ENCODE measurements around the gene SYT8.
"Not testable (repeated sequence)": the region's sequence is repeated elsewhere in the genome, so short reads cannot be mapped to it uniquely, and the experiment has no call there.

Gene SYT8

GRCh38 chr11:1812801-1813200 is 22.0 kb upstream of the SYT8 start:
- Histone ChIP-seq H3F3A (ENCODE audit: control insufficient read depth, insufficient read depth) (no peaks in the 10 kb centered on the region), H3K79me2 (ENCODE audit: control insufficient read depth, low read length) (no peaks in the 10 kb centered on the region), H4K20me1 (ENCODE audit: control insufficient read depth, insufficient read depth, low read depth, low read length) (no peaks in the 10 kb centered on the region), H3K9me3 (ENCODE audit: control insufficient read depth, insufficient read depth, low read length) (no peaks in the 10 kb centered on the region), H3K4me1 (ENCODE audit: control insufficient read depth, low read length) (no peaks in the 10 kb centered on the region), H3K4me3 (ENCODE audit: low read length) (no peak overlapping the region), H3K4me2 (ENCODE audit: low read length) (no peak overlapping the region), H3K9me2 (replicated peaks; ENCODE audit: control insufficient read depth, low read length) (no peaks in the 10 kb centered on the region), H3K36me3 (ENCODE audit: control insufficient read depth, low read length) (no peaks in the 10 kb centered on the region), H3K27ac (ENCODE audit: low read depth, low read length) (no peak overlapping the region), H3K27me3 (ENCODE audit: control insufficient read depth, low read length) (peaks cover 4% of the 10 kb centered on the region; the same call in 1 of the 2 replicates)
- TF ChIP-seq, protein P1, sequence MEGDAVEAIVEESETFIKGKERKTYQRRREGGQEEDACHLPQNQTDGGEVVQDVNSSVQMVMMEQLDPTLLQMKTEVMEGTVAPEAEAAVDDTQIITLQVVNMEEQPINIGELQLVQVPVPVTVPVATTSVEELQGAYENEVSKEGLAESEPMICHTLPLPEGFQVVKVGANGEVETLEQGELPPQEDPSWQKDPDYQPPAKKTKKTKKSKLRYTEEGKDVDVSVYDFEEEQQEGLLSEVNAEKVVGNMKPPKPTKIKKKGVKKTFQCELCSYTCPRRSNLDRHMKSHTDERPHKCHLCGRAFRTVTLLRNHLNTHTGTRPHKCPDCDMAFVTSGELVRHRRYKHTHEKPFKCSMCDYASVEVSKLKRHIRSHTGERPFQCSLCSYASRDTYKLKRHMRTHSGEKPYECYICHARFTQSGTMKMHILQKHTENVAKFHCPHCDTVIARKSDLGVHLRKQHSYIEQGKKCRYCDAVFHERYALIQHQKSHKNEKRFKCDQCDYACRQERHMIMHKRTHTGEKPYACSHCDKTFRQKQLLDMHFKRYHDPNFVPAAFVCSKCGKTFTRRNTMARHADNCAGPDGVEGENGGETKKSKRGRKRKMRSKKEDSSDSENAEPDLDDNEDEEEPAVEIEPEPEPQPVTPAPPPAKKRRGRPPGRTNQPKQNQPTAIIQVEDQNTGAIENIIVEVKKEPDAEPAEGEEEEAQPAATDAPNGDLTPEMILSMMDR (IDR thresholded peaks at IDR 0.05; ENCODE audit: low read depth, low read length, poor library complexity, severe bottlenecking), result no peak
- TF ChIP-seq EZH2phosphoT487 (IDR thresholded peaks at IDR 0.05; ENCODE audit: borderline replicate concordance, low read length), result no peak

GRCh38 chr11:1813356-1813755 is 21.4 kb upstream of the SYT8 start:
- not testable (repeated sequence) for H3K4me2 ChIP-seq (ENCODE audit: low read length); H3K27me3 ChIP-seq (ENCODE audit: control insufficient read depth, low read length)

DNA sequence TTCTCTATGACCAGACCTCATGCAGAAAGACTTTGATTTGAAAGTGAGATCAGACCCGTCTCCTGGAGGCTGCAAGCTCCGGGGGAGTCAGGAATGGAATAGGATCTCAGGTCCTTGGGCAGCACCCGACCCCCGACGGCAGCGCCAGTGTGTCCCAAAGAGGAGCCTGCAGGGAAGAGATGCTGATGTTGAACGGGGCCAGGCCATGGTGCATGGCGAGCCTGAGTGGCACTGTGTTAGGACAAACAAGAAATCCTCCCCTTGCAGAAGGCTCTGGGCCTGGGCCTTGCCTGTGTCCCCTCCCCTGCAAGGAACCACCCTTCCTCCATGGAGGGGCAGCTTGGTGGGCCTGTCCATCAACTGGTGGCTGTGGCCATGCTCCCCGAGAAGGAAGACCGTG is 20.1 kb upstream of the SYT8 start:
- H3F3A ChIP-seq (ENCODE audit: control insufficient read depth, insufficient read depth), result no peaks in the 10 kb centered on the region
- H3K4me1 ChIP-seq (ENCODE audit: control insufficient read depth, low read length), result no peaks in the 10 kb centered on the region
- peaks cover 4% of the 10 kb centered on the region; the same call in 1 of the 2 replicates for H3K27me3 ChIP-seq (ENCODE audit: control insufficient read depth, low read length)
- no peaks in the 10 kb centered on the region for H3K36me3 ChIP-seq (ENCODE audit: control insufficient read depth, low read length)
- no peaks in the 10 kb centered on the region for H3K9me2 ChIP-seq (replicated peaks; ENCODE audit: control insufficient read depth, low read length)
- no peak overlapping the region for H3K27ac ChIP-seq (ENCODE audit: low read depth, low read length)
- H3K9me3 ChIP-seq (ENCODE audit: control insufficient read depth, insufficient read depth, low read length), result no peaks in the 10 kb centered on the region
- no peaks in the 10 kb centered on the region for H4K20me1 ChIP-seq (ENCODE audit: control insufficient read depth, insufficient read depth, low read depth, low read length)
- no peak overlapping the region for H3K4me3 ChIP-seq (ENCODE audit: low read length)
- H3K4me2 ChIP-seq (ENCODE audit: low read length), result no peak overlapping the region
- no peaks in the 10 kb centered on the region for H3K79me2 ChIP-seq (ENCODE audit: control insufficient read depth, low read length)
- TF ChIP-seq, protein P1 (IDR thresholded peaks at IDR 0.05; ENCODE audit: low read depth, low read length, poor library complexity, severe bottlenecking), result no peak
- TF ChIP-seq EZH2phosphoT487 (IDR thresholded peaks at IDR 0.05; ENCODE audit: borderline replicate concordance, low read length), result no peak

More at GRCh38 chr11:1813356-1813755, 21.4 kb upstream of the SYT8 start:
- H3K9me2 ChIP-seq (replicated peaks; ENCODE audit: control insufficient read depth, low read length); H3K4me1 ChIP-seq (ENCODE audit: control insufficient read depth, low read length); H4K20me1 ChIP-seq (ENCODE audit: control insufficient read depth, insufficient read depth, low read depth, low read length); H3K79me2 ChIP-seq (ENCODE audit: control insufficient read depth, low read length); H3K9me3 ChIP-seq (ENCODE audit: control insufficient read depth, insufficient read depth, low read length); H3F3A ChIP-seq (ENCODE audit: control insufficient read depth, insufficient read depth); H3K27ac ChIP-seq (ENCODE audit: low read depth, low read length); H3K4me3 ChIP-seq (ENCODE audit: low read length); H3K36me3 ChIP-seq (ENCODE audit: control insufficient read depth, low read length): not testable (repeated sequence)

DNA sequence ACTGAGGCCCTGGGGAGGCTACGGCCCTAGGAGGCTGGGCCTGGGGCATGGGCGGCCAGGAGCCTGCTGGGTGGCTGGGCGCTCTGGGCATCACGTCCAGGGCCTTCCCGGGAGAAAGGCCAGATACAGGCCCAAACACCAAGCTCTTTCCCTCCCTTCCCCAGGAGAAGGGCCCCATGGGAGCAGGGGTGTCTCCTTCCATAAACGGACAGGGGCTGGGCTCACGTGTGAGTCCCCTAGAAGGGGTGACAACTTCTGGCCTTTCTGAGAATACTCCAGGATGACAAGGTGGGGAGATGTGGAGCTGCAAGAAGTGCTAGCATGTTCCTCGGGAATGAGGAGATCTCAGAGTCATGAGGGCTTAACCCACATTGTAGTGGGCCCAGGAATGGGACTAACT is 19.5 kb upstream of the SYT8 start:
- Histone ChIP-seq H3K27me3 (ENCODE audit: control insufficient read depth, low read length) (peaks cover 4% of the 10 kb centered on the region; the same call in 1 of the 2 replicates), H3K9me3 (ENCODE audit: control insufficient read depth, insufficient read depth, low read length) (no peaks in the 10 kb centered on the region), H3K4me1 (ENCODE audit: control insufficient read depth, low read length) (no peaks in the 10 kb centered on the region), H3K9me2 (replicated peaks; ENCODE audit: control insufficient read depth, low read length) (no peaks in the 10 kb centered on the region), H3K79me2 (ENCODE audit: control insufficient read depth, low read length) (no peaks in the 10 kb centered on the region), H3F3A (ENCODE audit: control insufficient read depth, insufficient read depth) (no peaks in the 10 kb centered on the region), H3K4me2 (ENCODE audit: low read length) (no peak overlapping the region), H3K36me3 (ENCODE audit: control insufficient read depth, low read length) (no peaks in the 10 kb centered on the region), H3K4me3 (ENCODE audit: low read length) (no peak overlapping the region), H3K27ac (ENCODE audit: low read depth, low read length) (no peak overlapping the region), H4K20me1 (ENCODE audit: control insufficient read depth, insufficient read depth, low read depth, low read length) (no peaks in the 10 kb centered on the region)
- TF ChIP-seq, protein P1 (IDR thresholded peaks at IDR 0.05; ENCODE audit: low read depth, low read length, poor library complexity, severe bottlenecking), result no peak
- no peak for TF ChIP-seq EZH2phosphoT487 (IDR thresholded peaks at IDR 0.05; ENCODE audit: borderline replicate concordance, low read length)

All from DOHH2 (cell line).